ENCODE data around the gene NADK.

DNA sequence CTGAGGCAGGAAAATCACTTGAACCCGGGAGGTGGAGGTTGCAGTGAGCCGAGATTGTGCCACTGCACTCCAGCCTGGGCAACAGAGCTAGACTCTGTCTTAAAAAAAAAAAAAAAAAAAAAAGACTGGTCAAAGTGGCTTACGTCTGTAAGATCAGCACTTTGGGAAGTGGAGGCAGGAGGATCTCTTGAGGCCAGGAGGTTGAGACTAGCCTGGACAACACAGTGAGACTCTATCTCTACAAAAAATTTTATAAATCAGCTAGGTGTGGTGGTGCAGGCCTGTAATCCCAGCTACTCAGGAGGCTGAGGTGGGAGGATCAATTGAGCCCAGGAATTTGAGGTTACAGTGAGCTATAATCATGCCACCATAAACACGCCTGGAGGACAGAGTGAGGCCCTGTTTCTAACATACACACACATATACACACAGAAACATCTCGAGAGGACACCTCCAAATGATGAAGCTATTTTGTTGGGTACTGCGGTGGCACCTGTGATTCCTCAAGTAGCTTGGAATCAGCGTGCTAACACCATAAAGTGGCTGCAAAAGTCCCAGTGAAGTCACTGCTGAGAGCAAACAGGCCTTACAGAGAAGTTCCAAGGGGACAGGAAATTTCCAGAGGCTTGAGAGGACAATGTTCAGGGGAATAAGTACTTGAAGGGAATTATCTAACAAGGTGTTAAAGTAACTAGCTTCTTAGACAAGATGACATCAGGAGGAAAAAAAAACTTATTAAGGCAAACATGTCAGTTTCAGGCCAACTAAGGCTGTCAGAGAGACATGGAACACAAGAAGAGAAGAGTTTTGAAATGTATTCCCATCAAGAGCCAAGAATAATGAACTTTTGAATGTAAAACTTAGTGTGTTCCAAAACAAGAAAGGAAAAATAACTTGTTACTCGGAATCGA is 1.3 kb downstream of the NADK start:
- TF ChIP-seq, protein P1, sequence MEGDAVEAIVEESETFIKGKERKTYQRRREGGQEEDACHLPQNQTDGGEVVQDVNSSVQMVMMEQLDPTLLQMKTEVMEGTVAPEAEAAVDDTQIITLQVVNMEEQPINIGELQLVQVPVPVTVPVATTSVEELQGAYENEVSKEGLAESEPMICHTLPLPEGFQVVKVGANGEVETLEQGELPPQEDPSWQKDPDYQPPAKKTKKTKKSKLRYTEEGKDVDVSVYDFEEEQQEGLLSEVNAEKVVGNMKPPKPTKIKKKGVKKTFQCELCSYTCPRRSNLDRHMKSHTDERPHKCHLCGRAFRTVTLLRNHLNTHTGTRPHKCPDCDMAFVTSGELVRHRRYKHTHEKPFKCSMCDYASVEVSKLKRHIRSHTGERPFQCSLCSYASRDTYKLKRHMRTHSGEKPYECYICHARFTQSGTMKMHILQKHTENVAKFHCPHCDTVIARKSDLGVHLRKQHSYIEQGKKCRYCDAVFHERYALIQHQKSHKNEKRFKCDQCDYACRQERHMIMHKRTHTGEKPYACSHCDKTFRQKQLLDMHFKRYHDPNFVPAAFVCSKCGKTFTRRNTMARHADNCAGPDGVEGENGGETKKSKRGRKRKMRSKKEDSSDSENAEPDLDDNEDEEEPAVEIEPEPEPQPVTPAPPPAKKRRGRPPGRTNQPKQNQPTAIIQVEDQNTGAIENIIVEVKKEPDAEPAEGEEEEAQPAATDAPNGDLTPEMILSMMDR (IDR thresholded peaks at IDR 0.05): no peak
- no peak for TF ChIP-seq POLR2A (IDR thresholded peaks at IDR 0.05)
